B cell (primary cell): ENCODE results near the gene ATP6V1D. TPM values are rescaled to one million over a fixed set of nuclear protein-coding genes. Genes with fewer than 3 reads are reported as not detected.
"Not testable (repeated sequence)": the region's sequence is repeated elsewhere in the genome, so short reads cannot be mapped to it uniquely, and the experiment has no call there.

Source experiments
- ATAC-seq: fragments of 200-7000 bp; cut with Tn5 transposase; one replicate; pipeline ENCODE4 v1.10.0; 2021; ENCODE audit warnings: low read depth, mild to moderate bottlenecking, moderate number of reproducible peaks, moderate library complexity
- CTCF ChIA-PET: fragments of 350-600 bp; sonication (Branson Sonifier 250); formaldehyde crosslinking; loops from one replicate; lab custom pipeline; 2021; ENCODE audit warnings: antibody characterized with exemption, inconsistent platforms; lab: Charles Lee
- POLR2A ChIA-PET: fragments of 350-600 bp; sonication (Branson Sonifier 250); formaldehyde crosslinking; loops from one replicate; lab custom pipeline; 2021; ENCODE audit warnings: antibody characterized with exemption; lab: Charles Lee
- DNase-seq: peaks from one replicate; pipeline ENCODE4 v3.0.0; 2013
- H2AFZ ChIP-seq: 2 replicates; pipeline ENCODE4 v1.6.1; 2012; ENCODE audit warnings: mild to moderate bottlenecking, low read depth, low read length; ENCODE audit not compliant: insufficient read depth, poor library complexity, severe bottlenecking
- H3K27ac ChIP-seq, 2 donors: 1 replicate in 1 of 2; 2 replicates in 1 of 2; pipeline ENCODE4 v1.5.1; 2012 to 2013; ENCODE audit warnings: low read length in 2 of 2, mild to moderate bottlenecking in 2 of 2, moderate library complexity in 1 of 2
- H3K27me3 ChIP-seq, 4 experiments: fragments of 200-600 bp in 1 of 4; sonication (generic) in 1 of 4; replicated peaks in 1 of 4; 1 replicate in 2 of 4; 2 replicates in 2 of 4; pipeline versions ENCODE4 v1.6.1 to v1.7.0; 2013 to 2016; ENCODE audit warnings: low read length in 3 of 4, mild to moderate bottlenecking in 2 of 4, mixed read lengths in 1 of 4, moderate library complexity in 1 of 4; ENCODE audit not compliant: insufficient read depth in 4 of 4, control insufficient read depth in 3 of 4; ENCODE audit errors: control extremely low read depth in 1 of 4
- H3K36me3 ChIP-seq, 2 experiments: replicated peaks in 1 of 2; 1 replicate in 1 of 2; 2 replicates in 1 of 2; pipeline versions ENCODE4 v1.6.1 to v1.7.1; 2013; ENCODE audit warnings: low read length in 1 of 2; ENCODE audit not compliant: insufficient read depth in 2 of 2, control insufficient read depth in 1 of 2; ENCODE audit errors: control extremely low read depth in 1 of 2, extremely low read depth in 1 of 2
- H3K4me1 ChIP-seq, 2 donors: fragments of 200-600 bp in 1 of 2; sonication (generic) in 1 of 2; 1 replicate in 1 of 2; 2 replicates in 1 of 2; pipeline versions ENCODE4 v1.5.1 to v1.6.1; 2013 to 2017; ENCODE audit warnings: low read length in 2 of 2; ENCODE audit not compliant: control insufficient read depth in 2 of 2, insufficient read depth in 2 of 2
- H3K4me2 ChIP-seq: replicated peaks from 2 replicates; pipeline ENCODE3; 2012; ENCODE audit warnings: mild to moderate bottlenecking, low read depth, low read length; ENCODE audit not compliant: poor library complexity, severe bottlenecking
- H3K4me3 ChIP-seq, 5 experiments: fragments of 200-600 bp in 1 of 5; sonication (generic) in 1 of 5; 1 replicate in 3 of 5; 2 replicates in 2 of 5; pipeline versions ENCODE4 v1.5.1 to v1.7.0; 2011 to 2016; ENCODE audit warnings: low read length in 4 of 5, mild to moderate bottlenecking in 4 of 5, low read depth in 2 of 5, control low read depth in 1 of 5, moderate library complexity in 1 of 5; ENCODE audit not compliant: insufficient read depth in 1 of 5; ENCODE audit errors: control extremely low read depth in 1 of 5, extremely low read depth in 1 of 5
- H3K79me2 ChIP-seq: fragments of 200-600 bp; sonication (generic); one replicate; pipeline ENCODE4 v1.6.0; 2016; ENCODE audit warnings: low read length; ENCODE audit not compliant: control insufficient read depth, insufficient read depth
- H3K9ac ChIP-seq: fragments of 200-600 bp; sonication (generic); 2 replicates; pipeline ENCODE4 v1.6.1; 2017; ENCODE audit warnings: mild to moderate bottlenecking, low read length, moderate library complexity
- H3K9me3 ChIP-seq, 3 donors: one replicate each; pipeline versions ENCODE4 v1.6.1 to v1.7.1; 2013; ENCODE audit warnings: low read length in 2 of 3; ENCODE audit not compliant: control insufficient read depth in 2 of 3, insufficient read depth in 1 of 3; ENCODE audit errors: control extremely low read depth in 1 of 3
- H4K20me1 ChIP-seq: 2 replicates; pipeline ENCODE4 v1.6.0; 2012; ENCODE audit warnings: mild to moderate bottlenecking, low read length; ENCODE audit not compliant: insufficient read depth, control insufficient read depth, poor library complexity, severe bottlenecking
- H3K27ac Mint-ChIP-seq: one replicate; pipeline ENCODE4 v1.8.0; 2021; ENCODE audit warnings: mixed read lengths
- H3K27me3 Mint-ChIP-seq: one replicate; pipeline ENCODE4 v1.8.0; 2021; ENCODE audit warnings: mixed read lengths
- H3K4me1 Mint-ChIP-seq: one replicate; pipeline ENCODE4 v1.8.0; 2021; ENCODE audit warnings: mixed read lengths
- H3K4me3 Mint-ChIP-seq: one replicate; pipeline ENCODE4 v1.8.0; 2021; ENCODE audit warnings: mixed read lengths
- H3K9me3 Mint-ChIP-seq: one replicate; pipeline ENCODE4 v1.8.0; 2022; ENCODE audit warnings: mixed read lengths; ENCODE audit not compliant: insufficient read depth
- EZH2 ChIP-seq: IDR thresholded peaks from 2 replicates; pipeline ENCODE4 v1.6.1; 2012; ENCODE audit warnings: borderline replicate concordance, low read depth, mild to moderate bottlenecking, moderate library complexity, low read length; ENCODE audit not compliant: insufficient read depth, poor library complexity, severe bottlenecking
- WGBS: methylation state at CpG from one replicate; pipeline ENCODE4 v1.1.5; 2013; ENCODE audit warnings: missing lambda C conversion rate; ENCODE audit not compliant: insufficient coverage; 5-methylcytosine and 5-hydroxymethylcytosine counted together
- intact Hi-C: fragments of 100-400 bp; cut with micrococcal nuclease; formaldehyde crosslinking; loops from one replicate; pipeline ENCODE4 v1.10.0; 2022
- polyA minus RNA-seq: library from RNA; depleted of rRNA, polyadenylated mRNA; stranded (reverse); fragments of >200 nt; gene quantifications from 2 replicates; pipeline ENCODE4 v1.2.3, GENCODE V29; 2012
- polyA plus RNA-seq: library from polyadenylated mRNA; depleted of rRNA; stranded (reverse); fragments of >200 nt; gene quantifications from 2 replicates; pipeline ENCODE4 v1.2.3, GENCODE V29; 2012
- total RNA-seq, 2 donors: library from RNA; stranded (reverse); fragments of 120-200 nt in 1 of 2; gene quantifications; 1 replicate in 1 of 2; 2 replicates in 1 of 2; pipeline versions ENCODE4 v1.2.3 to v1.2.4, GENCODE V29; 2013 to 2022
- TF ChIP-seq, protein P1 (sequence below): fragments of 200-600 bp; IDR thresholded peaks from one replicate; pipeline ENCODE4 v1.8.0; 2022; ENCODE audit warnings: antibody characterized with exemption, mild to moderate bottlenecking

ATP6V1D gene
- total RNA-seq = 35.3 and 35.6 TPM in 2 replicates
- total RNA-seq (2013) = 57.4 TPM
- polyA plus RNA-seq = 6.4 and 8.2 TPM in 2 replicates
- polyA minus RNA-seq = 16.3 and 16.9 TPM in 2 replicates

DNA sequence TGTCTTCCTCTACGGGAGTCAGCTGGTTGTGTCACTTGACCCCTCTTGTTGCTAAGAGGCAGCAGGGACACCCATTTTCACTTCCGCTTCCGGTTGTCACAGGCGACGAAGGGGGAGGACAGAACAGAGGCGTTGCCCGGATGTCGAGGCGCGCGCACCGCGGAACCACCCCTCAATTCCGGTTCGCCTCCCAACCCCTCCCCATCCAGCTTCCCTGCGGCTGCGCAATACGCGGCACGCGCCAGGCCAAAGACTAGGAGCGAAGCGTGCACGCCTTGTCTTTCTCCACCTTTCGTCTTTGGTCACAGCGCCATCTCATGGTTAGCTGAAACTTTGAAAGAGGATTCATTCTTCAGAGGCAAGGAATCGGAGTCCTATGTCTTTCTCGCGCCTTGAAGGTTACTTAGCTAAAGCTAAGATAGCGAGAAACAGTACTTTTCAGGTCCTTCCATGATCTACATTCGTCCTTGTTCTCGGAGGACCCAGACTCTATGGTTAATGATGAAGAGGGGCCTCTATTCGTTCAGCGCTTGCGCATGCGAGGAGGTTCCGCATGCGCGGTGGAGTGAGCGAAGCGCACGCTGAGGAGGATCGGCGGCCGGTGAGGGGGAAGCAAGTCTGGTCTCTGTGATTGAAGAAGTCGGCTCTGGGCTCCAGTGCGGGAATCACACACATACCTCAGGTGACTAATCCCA lies at the start of gene ATP6V1D, which contains the start of gene EIF2S1:
Gene ATP6V1D (minus strand): TSS at position 30 of the 695 bp plus-strand sequence. CDS start 106 bp downstream, outside the sequence.
Gene EIF2S1 (plus strand): TSS at position 554 of the 695 bp plus-strand sequence. CDS start 4,440 bp downstream, outside the sequence.
- intact Hi-C loops = loop anchor here (1.0 to 5.0 kb wide), 7 partner anchors 119 to 1792 kb away; partner anchors contain the start of genes DCAF5, GPHN, PALS1 and PIGH
- Histone ChIP-seq H3K36me3 (peaks cover 3 to 6% of the 10 kb centered on the region in 2 experiments), H3K27ac (peak within 1 kb of the TSS; percentile 92 to 95), H3K4me1 (peaks cover 26% of the 10 kb centered on the region in 2 donors), H3K4me2 (peak within 1 kb of the TSS; percentile 95), H4K20me1 (peaks cover 33% of the 10 kb centered on the region), H3K9ac (peak within 1 kb of the TSS; percentile 96), H3K9me3 (no peaks in the 10 kb centered on the region), H3K27me3 (no peaks in the 10 kb centered on the region), H3K79me2 (peaks cover 94% of the 10 kb centered on the region), H3K4me3 (peak within 1 kb of the TSS; percentile 79 to 97 (median 93)), H2AFZ (peak within 1 kb of the TSS; percentile 96)
- Mint-ChIP-seq H3K4me3 (peak within 1 kb of the TSS; percentile 100), H3K27me3 (no peaks in the 10 kb centered on the region), H3K9me3 (no peaks in the 10 kb centered on the region), H3K4me1 (peaks cover 50% of the 10 kb centered on the region), H3K27ac (peak within 1 kb of the TSS; percentile 100)
- 0% methylated on average over 41 of the region's 47 CpGs for WGBS
- peak; percentile 100 for DNase-seq
- ChIA-PET CTCF (interaction anchor here (0.8 to 1.6 kb wide), 13 partner anchors 8 to 1000 kb away, joined by 3 to 5 read pairs (median 3); partner anchors contain the start of genes PIGH and TMEM229B), POLR2A (interaction anchor here (0.8 kb wide), 1 partner anchor 240 kb away, joined by 4 read pairs; the partner anchor contains the start of gene PIGH)
- peak; percentile 90 for ATAC-seq
- TF ChIP-seq EZH2 = no peak
- TF ChIP-seq, protein P1, sequence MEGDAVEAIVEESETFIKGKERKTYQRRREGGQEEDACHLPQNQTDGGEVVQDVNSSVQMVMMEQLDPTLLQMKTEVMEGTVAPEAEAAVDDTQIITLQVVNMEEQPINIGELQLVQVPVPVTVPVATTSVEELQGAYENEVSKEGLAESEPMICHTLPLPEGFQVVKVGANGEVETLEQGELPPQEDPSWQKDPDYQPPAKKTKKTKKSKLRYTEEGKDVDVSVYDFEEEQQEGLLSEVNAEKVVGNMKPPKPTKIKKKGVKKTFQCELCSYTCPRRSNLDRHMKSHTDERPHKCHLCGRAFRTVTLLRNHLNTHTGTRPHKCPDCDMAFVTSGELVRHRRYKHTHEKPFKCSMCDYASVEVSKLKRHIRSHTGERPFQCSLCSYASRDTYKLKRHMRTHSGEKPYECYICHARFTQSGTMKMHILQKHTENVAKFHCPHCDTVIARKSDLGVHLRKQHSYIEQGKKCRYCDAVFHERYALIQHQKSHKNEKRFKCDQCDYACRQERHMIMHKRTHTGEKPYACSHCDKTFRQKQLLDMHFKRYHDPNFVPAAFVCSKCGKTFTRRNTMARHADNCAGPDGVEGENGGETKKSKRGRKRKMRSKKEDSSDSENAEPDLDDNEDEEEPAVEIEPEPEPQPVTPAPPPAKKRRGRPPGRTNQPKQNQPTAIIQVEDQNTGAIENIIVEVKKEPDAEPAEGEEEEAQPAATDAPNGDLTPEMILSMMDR = peak; percentile 100

DNA sequence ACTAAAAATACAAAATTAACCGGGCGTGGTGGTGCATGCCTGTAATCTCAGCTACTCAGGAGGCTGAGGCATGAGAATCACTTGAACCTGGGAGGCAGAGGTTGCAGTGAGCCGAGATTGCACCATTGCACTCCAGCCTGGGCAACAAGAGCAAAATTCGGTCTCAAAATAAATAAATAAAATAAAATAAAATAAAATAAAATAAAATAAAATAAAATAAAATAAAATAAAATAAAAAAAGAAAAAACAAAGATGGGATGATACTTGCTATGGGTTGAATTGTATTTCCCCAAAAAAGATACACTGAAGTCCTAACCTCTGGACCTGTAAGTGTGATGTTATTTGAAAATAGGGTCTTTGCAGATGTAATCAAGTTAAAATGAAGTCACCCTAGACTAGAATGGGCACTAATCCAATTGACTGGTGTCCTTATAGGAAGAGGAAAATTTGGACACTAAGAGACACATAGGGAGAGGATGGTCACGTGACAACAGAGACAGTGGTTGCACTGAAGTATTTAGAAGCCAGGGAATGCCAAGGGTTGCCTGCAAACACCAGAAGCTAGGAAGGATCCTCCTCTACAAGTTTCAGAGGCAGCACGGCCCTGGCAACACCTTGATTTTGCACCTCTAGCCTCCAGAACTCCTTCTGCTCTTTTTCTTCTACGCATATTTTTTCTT lies 48.7 kb upstream of the ATP6V1D start:
- H4K20me1 ChIP-seq, H3K27ac Mint-ChIP-seq, H3K4me2 ChIP-seq, ATAC-seq, H3K9ac ChIP-seq, H3K9me3 Mint-ChIP-seq, H3K9me3 ChIP-seq, CTCF ChIA-PET, H3K27ac ChIP-seq, H3K4me3 Mint-ChIP-seq, H3K36me3 ChIP-seq, DNase-seq, POLR2A ChIA-PET, H2AFZ ChIP-seq, H3K4me3 ChIP-seq, H3K79me2 ChIP-seq, intact Hi-C loops, H3K4me1 ChIP-seq, H3K4me1 Mint-ChIP-seq: not testable (repeated sequence)
- peaks cover 0 to 18% (median 5%) of the 10 kb centered on the region in 4 experiments for H3K27me3 ChIP-seq
- H3K27me3 Mint-ChIP-seq = peaks cover 29% of the 10 kb centered on the region
- WGBS = 79% methylated on average over 4 of the region's 7 CpGs
